Measurements from ENCODE around the gene SMIM12.

SMIM12 gene

GRCh38 chr1:34808051-34808810 lies 51.3 kb downstream of the SMIM12 start:
- whole genome bisulfite sequencing (ENCODE audit: insufficient coverage): over 99% methylated on average over 9 of the region's 9 CpGs
- CTCF ChIA-PET: no interaction called here

DNA sequence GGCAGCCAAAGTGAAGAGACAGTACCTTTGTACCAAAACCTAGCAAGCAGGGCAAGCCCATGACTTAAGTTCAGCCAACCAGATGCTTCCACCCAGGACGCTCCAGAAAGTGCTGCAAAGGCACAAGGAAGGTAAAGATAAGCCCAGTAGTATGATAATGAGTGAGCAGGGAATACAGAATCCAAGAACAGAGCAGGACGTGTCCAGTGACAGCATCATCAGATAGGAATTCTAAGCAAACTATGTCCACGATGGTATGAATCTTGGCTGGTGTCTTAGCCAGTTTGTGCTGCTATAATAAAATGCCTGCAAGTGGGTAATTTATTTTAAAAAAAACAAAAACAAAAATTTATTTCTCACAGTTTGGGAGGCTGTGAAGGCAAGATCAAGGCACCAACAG lies 53.2 kb downstream of the SMIM12 start:
- WGBS (ENCODE audit: insufficient coverage): 94% methylated on average over 2 of the region's 3 CpGs
- no peak for DNase-seq
- H3K9me3 ChIP-seq (ENCODE audit: control extremely low read depth in 1 of 5, control insufficient read depth in 4 of 5, insufficient read depth in 2 of 5, low read depth in 1 of 5, low read length in 4 of 5): peaks cover 0 to 8% (median 0%) of the 10 kb centered on the region in 5 experiments
- no peak overlapping the region for H3K27ac ChIP-seq (ENCODE audit: insufficient read depth in 1 of 2, low read depth in 1 of 2, low read length in 2 of 2, poor library complexity in 1 of 2, severe bottlenecking in 2 of 2)
- no peaks in the 10 kb centered on the region for H3K4me1 ChIP-seq (ENCODE audit: control extremely low read depth in 1 of 4, control insufficient read depth in 4 of 4, insufficient read depth in 4 of 4, low read length in 3 of 4)
- CTCF ChIA-PET: no interaction called here
- H3K27me3 ChIP-seq (replicated peaks in 2 of 5; ENCODE audit: control insufficient read depth in 4 of 5, insufficient read depth in 5 of 5, low read length in 4 of 5): peaks cover 0 to 3% (median 0%) of the 10 kb centered on the region in 5 experiments
- H3K4me3 ChIP-seq (ENCODE audit: control insufficient read depth in 1 of 7, extremely low read depth in 1 of 7, insufficient read depth in 4 of 7, low read depth in 2 of 7, low read length in 6 of 7): no peak overlapping the region
- H3K36me3 ChIP-seq (ENCODE audit: control insufficient read depth in 4 of 4, insufficient read depth in 4 of 4, low read length in 3 of 4): no peaks in the 10 kb centered on the region
- POLR2A ChIA-PET: no interaction called here

More at GRCh38 chr1:34808051-34808810, 51.3 kb downstream of the SMIM12 start:
- POLR2A ChIA-PET: no interaction called here
- Histone ChIP-seq H3K4me3 (ENCODE audit: control insufficient read depth in 1 of 7, extremely low read depth in 1 of 7, insufficient read depth in 4 of 7, low read depth in 2 of 7, low read length in 6 of 7) (no peak overlapping the region), H3K36me3 (ENCODE audit: control insufficient read depth in 4 of 4, insufficient read depth in 4 of 4, low read length in 3 of 4) (no peaks in the 10 kb centered on the region), H3K27ac (ENCODE audit: insufficient read depth in 1 of 2, low read depth in 1 of 2, low read length in 2 of 2, poor library complexity in 1 of 2, severe bottlenecking in 2 of 2) (no peak overlapping the region), H3K27me3 (replicated peaks in 2 of 5; ENCODE audit: control insufficient read depth in 4 of 5, insufficient read depth in 5 of 5, low read length in 4 of 5) (peaks cover 0 to 3% (median 0%) of the 10 kb centered on the region in 5 experiments), H3K9me3 (ENCODE audit: control extremely low read depth in 1 of 5, control insufficient read depth in 4 of 5, insufficient read depth in 2 of 5, low read depth in 1 of 5, low read length in 4 of 5) (peaks cover 0 to 8% (median 0%) of the 10 kb centered on the region in 5 experiments), H3K4me1 (ENCODE audit: control extremely low read depth in 1 of 4, control insufficient read depth in 4 of 4, insufficient read depth in 4 of 4, low read length in 3 of 4) (no peaks in the 10 kb centered on the region)
- DNase-seq: no peak

DNA sequence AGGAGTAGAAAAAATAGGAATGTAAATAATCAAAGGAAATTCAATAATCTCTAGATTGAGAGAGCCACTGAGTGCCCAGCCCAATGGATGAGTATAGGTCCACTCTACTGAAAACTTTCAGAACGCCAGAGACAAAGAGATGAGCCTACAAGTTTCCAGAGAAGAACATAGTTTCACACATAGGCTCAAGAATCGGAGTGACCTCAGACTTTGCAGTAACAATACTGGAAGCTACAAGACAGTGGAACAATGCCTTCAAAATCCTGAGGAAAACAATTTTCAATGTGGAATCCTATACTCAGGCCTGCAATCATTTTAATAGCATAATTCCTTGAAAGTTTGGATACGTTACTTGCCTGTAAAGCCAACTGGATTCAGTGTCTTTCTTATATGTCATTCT lies 55.8 kb downstream of the SMIM12 start:
- CTCF ChIA-PET: no interaction called here
- Histone ChIP-seq H3K36me3 (ENCODE audit: control insufficient read depth in 4 of 4, insufficient read depth in 4 of 4, low read length in 3 of 4) (no peaks in the 10 kb centered on the region), H3K27me3 (replicated peaks in 2 of 5; ENCODE audit: control insufficient read depth in 4 of 5, insufficient read depth in 5 of 5, low read length in 4 of 5) (peaks cover 0 to 3% (median 0%) of the 10 kb centered on the region in 5 experiments), H3K4me3 (ENCODE audit: control insufficient read depth in 1 of 7, extremely low read depth in 1 of 7, insufficient read depth in 4 of 7, low read depth in 2 of 7, low read length in 6 of 7) (no peak overlapping the region), H3K4me1 (ENCODE audit: control extremely low read depth in 1 of 4, control insufficient read depth in 4 of 4, insufficient read depth in 4 of 4, low read length in 3 of 4) (no peaks in the 10 kb centered on the region), H3K27ac (ENCODE audit: insufficient read depth in 1 of 2, low read depth in 1 of 2, low read length in 2 of 2, poor library complexity in 1 of 2, severe bottlenecking in 2 of 2) (no peak overlapping the region), H3K9me3 (ENCODE audit: control extremely low read depth in 1 of 5, control insufficient read depth in 4 of 5, insufficient read depth in 2 of 5, low read depth in 1 of 5, low read length in 4 of 5) (peaks cover 0 to 6% (median 0%) of the 10 kb centered on the region in 5 experiments)
- no peak for DNase-seq
- WGBS (ENCODE audit: insufficient coverage): 94% methylated on average over 3 of the region's 3 CpGs
- POLR2A ChIA-PET: no interaction called here

Measured in common myeloid progenitor, CD34-positive (primary cell).